ENCODE measurements around the gene RINL.

Gene RINL

DNA sequence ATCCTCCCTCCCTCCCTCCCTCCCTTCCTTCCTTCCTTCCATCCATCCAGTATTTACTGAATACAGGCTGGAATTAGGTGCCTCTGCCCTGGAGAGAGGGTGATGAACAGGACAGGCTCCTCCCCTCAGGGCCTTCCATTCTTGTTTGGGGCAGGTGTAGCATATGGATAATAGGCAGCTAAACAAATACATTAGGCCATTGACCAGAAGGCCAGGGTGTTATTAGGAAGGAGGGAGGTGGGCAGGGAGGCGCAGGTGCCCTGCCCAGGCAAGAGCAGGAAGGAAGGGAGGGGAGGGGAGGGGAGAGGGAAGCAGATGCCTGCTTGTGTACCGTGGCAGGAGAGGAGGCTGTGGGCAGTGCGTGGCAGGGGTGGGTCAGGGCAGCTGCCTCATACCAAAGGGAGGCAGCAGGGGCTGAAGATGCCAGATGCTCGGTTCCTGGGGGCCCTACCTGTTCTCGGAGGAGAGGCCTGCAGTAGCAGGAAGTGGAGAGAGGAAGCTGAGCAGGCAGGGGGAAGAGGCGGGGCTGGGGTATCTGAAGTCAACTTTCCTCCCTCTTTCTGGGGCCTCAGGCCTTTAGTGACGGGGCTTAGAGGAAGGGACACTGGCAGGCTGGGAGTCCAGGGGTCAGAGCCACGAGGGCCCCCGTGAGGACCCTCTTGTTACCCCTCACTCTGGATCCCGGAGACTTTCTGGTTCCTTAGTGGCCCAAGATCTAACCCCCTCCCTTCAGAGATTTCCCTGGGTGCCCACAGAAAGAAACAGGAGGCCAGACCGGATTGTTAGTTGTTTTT, at the start of gene RINL:
Gene RINL, minus strand, starts transcription at position 495 of the 794 bp plus-strand sequence. CDS start 1,533 bp downstream, outside the sequence.
- DNase-seq, result peak; percentile 76

DNA sequence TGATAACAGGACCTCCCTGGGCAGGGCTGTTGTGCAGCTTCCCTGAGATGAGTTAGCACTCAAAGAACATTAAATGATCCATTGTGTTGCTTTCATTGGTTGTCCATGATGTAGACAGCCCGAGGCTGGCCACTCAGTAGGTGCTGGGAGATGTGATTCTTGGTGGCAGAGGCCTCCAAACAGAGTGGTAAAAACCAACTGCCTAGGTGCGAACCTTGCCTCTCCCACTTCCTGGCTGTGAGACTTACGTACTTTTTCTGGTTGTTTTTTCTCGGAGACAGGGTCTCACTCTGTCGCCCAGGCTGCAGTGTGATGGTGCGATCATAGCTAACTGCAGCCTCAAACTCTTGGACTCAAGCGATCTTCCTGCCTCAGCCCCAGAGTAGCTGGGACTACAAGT, 46.3 kb upstream of the RINL start:
- no peak for DNase-seq

DNA sequence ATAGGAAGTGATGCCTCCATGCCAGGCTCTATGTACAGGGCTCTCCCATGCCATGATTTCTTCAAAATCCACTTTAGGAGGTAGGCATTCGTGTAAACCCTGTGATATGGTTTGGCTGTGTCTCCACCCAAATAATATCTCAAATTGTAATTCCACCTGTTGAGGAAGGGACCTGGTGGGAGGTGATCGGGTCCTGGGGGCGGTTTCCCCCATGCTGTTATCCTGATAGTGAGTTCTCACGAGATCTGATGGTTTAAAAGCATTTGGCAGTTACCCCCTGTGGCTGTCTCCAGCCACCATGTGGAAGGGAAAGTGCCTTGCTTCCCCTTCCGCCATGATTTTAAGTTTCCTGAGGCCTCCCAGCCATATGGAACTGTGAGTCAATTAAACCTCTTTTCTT, 44.4 kb upstream of the RINL start:
- DNase-seq, result no peak

DNA sequence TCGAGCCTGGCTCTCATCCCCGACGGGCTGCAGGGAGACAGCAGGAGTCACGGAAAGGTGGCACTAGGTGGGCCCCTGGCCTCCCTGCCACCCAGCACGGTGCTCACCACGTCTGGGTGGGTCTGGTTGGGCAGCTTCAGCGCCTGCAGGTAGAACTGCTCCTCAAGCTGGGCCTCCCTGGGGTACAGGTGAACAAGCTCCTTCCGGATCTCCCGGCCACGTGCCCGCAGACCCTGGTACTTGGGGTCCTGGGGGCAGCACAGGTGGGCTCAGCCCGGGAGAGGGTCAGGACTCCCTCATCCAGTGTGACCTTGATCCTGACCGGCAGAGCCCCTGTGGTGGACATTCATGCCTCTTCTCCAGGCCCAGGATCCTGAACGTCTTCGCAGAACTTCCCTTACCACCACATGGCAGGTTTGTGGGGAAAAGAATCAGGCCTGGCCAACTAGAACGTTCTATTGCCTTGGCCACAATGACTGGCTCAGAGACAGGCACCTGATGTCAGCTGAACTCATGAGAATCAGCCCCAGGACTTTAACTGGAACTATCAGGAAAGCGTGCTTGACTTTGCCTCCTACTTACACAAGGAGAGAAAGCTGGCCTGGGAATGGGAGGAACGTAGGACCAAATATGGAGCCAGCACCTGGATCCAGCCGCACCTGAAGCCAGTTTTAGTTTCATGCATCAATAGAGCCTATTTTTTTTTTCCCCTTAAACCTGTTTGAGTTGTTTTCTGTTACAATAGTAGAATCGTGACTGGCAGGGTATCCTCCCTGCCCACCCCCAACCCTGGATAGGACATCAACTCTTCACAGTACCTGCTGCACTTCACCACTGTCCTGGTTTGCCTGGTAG, 43.6 kb upstream of the RINL start:
- no peak for DNase-seq

- DNase-seq, result no peak
These were observed 42.7 kb upstream of the RINL start for GRCh38 chr19:38920602-38921419.

DNA sequence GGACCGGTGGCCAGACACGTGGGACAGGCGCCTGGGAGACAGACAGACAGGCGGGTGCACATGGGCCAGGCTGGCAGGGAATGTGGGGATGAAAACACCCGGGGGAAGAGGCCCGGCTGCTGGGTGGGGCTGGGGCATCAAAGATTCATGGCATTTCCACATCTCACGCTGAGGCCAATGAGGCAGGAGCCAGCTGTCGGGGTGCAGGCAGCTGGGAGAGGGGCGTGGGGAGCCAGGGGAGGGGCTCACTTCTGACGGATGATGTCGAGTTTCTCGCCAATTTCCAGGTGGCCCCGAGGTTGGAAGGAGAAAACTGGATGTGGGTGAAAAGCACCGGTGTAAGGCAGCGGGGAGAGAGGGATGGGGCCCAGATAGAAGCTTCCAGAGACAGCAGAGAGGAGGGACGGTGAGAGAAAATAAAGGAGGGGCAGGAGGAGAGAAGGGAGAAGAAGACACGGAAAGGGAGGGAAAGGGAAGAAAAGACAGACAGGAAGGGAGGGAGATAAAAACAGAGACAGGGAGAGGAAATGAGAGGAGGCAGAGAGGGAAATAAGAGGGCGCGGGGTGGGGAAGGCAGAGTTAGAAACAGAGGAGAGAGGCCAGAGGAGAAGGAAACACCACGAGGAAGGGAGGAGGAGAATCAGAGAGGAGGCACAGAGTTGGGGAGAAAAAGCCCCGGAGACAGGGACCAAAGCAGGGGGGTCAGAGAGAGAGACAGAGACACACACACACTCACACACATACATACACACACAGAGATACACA, 41.9 kb upstream of the RINL start:
- no peak for DNase-seq

- DNase-seq, result no peak
These were observed 40.5 kb upstream of the RINL start for GRCh38 chr19:38918526-38918925.

DNA sequence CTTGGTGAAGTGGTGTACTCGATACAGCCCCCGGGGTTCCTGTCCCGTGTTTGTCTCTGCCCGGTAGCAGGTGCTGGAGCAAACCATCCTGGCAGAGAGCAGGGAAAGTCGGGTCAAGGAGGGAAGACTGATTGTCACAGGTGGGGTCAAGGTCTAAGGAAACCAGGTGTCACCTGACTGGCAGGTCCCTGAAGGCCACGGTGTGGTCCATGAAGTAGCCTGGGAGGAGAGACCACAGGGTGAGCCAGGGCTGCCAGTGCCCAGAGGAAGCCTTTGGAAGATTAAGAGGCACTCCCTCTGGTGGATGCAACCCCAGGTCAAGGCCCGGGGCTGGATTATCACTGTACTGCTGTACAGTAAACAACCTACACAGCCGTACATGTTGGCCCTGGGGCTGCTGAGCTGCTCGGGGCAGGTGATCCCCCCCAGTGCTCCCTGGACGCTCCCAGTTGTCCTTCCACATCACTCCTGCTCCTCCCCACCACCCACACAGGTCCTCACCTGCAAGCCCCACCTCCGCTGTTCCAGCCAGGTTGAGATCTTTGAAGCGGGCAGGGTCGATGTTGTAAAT, 39.9 kb upstream of the RINL start:
- no peak for DNase-seq

GRCh38 chr19:38917516-38917915, 39.4 kb upstream of the RINL start:
- no peak for DNase-seq

DNA sequence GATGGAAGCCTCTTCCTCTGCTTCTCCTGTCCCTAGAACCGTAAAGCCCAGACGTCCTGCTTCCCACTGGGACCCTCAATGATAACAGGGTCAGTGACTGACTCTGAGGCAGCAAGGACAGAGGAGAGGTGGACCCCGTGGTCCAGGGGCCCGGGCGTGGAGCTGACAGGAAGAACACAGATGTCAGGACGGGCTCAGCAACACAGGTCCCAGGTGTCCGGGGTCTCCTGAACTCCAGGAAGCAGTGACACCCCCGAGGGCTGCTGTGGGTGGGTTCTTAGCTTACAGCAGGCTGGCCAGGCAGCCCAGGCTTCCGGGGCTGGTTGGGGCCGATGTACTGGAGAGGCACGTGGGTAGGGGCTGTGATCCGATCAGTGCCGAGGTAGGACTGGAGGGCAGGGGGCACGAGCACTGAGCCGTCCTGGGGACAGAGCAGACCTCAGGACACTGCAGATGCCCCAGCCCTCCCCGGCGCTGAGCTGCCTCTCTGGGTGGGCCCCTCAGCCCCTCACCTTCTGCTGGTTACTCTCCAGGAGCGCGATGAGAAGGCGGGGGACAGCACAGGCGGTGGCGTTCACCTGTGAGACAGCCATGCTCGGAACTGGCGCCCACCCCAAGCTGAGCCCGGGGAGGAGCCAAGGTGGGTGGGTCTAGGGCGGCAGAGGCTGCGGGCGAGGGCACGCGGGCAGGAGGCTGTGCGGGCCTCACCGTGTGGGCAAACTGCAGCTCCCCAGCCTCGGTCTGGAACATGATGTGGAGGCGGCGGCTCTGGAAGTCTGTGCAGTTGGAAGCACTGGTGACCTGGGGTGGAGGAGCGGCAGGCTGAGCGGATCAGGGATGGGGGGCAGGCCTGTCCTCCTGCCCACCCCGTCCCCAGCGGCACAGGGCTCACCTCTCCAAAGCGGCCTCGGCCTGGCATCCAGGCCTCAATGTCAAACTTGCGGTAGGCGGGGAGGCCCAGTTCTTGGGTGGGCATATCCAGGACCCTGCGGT, 37.5 kb upstream of the RINL start:
- no peak for DNase-seq

DNA sequence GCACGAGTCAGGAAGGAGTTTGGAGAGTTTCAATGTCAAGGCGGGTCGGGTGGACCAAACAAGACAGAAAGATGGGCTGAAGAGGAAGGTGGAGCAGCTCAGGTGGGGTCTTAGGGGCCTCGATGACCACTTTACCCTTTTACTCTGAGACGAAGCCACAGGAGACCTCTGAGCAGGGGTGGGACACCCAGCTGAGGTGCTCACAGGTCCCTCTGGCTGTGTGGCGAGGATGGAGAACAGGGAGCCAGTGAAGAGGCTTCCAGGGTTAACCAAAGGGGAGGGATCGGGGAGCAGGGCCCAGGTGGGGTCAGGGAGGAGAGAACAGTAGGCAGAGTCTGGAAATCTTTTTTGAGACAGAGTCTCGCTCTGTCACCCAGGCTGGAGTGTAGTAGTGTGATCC, 35.9 kb upstream of the RINL start:
- no peak for DNase-seq

GRCh38 chr19:38912600-38913514, 34.8 kb upstream of the RINL start:
- DNase-seq, result no peak

- no peak for DNase-seq
These were observed 33.4 kb upstream of the RINL start for GRCh38 chr19:38911388-38912001.

- DNase-seq, result no peak
These were observed 32.4 kb upstream of the RINL start for GRCh38 chr19:38910488-38910887.

DNA sequence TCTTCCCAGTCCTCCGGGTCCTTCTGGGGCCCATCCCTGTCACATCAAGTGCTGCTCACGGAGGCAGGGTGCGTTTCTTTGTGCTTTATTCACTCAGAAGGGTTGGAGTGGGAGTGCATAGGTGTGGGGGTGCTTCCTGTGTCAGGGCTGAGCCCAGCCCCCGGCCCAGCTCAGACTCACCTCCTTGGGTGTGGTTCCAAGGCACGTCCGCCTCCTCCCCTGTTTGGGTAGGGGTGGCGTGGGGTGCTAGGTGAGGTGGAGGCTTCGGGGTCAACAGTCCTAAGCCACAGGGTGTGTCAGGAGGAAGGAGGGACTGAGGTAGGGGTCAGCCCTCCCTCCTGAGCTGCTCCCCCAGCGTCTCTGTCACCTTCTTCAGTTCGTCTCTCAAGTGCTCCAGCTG, 30.8 kb upstream of the RINL start:
- no peak for DNase-seq

GRCh38 chr19:38907670-38908069, 29.6 kb upstream of the RINL start:
- no peak for DNase-seq

DNA sequence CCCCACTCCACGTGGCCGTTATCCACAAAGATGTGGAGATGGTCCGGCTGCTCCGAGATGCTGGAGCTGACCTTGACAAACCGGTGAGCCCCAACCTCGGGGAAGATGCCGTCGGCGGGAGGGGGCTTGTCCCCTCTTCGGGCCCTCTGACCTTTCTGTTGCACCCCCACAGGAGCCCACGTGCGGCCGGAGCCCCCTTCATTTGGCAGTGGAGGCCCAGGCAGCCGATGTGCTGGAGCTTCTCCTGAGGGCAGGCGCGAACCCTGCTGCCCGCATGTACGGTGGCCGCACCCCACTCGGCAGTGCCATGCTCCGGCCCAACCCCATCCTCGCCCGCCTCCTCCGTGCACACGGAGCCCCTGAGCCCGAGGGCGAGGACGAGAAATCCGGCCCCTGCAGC, 29.2 kb upstream of the RINL start:
- no peak for DNase-seq

DNA sequence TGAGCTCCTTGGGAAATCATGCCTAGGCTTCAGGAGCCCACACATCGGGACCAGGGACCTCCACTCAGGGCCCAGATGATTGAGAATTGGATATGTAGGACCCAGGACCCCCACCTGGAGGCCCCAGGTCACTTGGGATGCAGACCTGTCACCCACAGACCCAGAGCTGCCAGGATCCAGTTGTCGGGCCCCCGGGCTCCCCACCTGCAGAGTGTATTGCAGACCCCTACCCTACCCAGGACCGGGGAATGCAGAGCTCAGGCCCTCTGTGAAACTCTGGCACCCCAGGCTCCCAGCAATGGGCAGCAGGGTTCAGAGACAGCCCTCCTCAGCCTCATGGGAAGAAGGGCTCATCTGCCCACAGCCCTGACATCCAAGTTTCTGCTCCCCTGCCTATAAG, 27.5 kb upstream of the RINL start:
- DNase-seq, result no peak

Measured in stimulated activated CD4-positive, alpha-beta T cell treated with anti-CD3 and anti-CD28 coated beads, Interleukin-4, amount 100 ng/mL, for 24 hours (primary cell).